ENCODE measurements around the gene IL4. TPM values are rescaled to one million over a fixed set of nuclear protein-coding genes. Genes with fewer than 3 reads are reported as not detected.

Gene IL4
- total RNA-seq, 4 donors from 2014 or later: not detected

DNA sequence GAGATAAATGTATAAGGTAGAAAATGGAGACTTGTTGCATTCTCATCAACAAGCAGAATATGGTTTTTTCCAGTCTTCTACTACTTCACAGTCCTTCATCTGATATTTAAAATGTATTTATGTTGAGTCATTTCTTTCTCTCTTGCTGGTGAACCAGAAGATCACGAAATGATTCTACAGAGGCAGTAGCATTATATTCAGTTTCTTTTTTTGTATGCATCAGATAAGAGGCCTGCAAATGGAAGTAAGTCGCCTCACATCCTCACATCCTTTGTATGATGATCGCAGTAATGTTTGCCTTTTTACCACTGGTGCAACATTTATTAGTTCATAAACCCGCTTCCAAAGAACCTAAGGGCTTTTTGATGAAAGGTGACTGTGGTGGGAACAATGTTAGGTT is 37.9 kb upstream of the IL4 start:
- Histone ChIP-seq H3K36me3 (peaks cover 29 to 74% (median 48%) of the 10 kb centered on the region in 4 donors), H3K4me1 (no peaks in the 10 kb centered on the region), H3K27me3 (no peaks in the 10 kb centered on the region), H3K4me3 (no peak overlapping the region), H3K27ac (replicated peaks in 1 of 4) (no peak overlapping the region), H3K9me3 (no peaks in the 10 kb centered on the region)
- 89% methylated on average over 4 of the region's 4 CpGs for WGBS
- DNase-seq (ENCODE audit: extremely low spot score): no peak
- TF ChIP-seq POLR2AphosphoS5 (IDR thresholded peaks at IDR 0.05) (no peak), EP300 (IDR thresholded peaks at IDR 0.05) (no peak), POLR2A (IDR thresholded peaks at IDR 0.05; ENCODE audit: low read depth) (no peak)
- TF ChIP-seq, protein P1, sequence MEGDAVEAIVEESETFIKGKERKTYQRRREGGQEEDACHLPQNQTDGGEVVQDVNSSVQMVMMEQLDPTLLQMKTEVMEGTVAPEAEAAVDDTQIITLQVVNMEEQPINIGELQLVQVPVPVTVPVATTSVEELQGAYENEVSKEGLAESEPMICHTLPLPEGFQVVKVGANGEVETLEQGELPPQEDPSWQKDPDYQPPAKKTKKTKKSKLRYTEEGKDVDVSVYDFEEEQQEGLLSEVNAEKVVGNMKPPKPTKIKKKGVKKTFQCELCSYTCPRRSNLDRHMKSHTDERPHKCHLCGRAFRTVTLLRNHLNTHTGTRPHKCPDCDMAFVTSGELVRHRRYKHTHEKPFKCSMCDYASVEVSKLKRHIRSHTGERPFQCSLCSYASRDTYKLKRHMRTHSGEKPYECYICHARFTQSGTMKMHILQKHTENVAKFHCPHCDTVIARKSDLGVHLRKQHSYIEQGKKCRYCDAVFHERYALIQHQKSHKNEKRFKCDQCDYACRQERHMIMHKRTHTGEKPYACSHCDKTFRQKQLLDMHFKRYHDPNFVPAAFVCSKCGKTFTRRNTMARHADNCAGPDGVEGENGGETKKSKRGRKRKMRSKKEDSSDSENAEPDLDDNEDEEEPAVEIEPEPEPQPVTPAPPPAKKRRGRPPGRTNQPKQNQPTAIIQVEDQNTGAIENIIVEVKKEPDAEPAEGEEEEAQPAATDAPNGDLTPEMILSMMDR (IDR thresholded peaks at IDR 0.05): no peak
- intact Hi-C loops (cut with DNase I): no loop called here

DNA sequence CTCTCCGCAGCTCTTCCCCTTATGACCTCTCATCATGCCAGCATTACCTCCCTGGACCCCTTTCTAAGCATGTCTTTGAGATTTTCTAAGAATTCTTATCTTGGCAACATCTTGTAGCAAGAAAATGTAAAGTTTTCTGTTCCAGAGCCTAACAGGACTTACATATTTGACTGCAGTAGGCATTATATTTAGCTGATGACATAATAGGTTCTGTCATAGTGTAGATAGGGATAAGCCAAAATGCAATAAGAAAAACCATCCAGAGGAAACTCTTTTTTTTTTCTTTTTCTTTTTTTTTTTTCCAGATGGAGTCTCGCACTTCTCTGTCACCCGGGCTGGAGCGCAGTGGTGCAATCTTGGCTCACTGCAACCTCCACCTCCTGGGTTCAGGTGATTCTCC is 36.5 kb upstream of the IL4 start:
- Histone ChIP-seq H3K27ac (replicated peaks in 1 of 4) (no peak overlapping the region), H3K27me3 (no peaks in the 10 kb centered on the region), H3K9me3 (no peaks in the 10 kb centered on the region), H3K4me3 (no peak overlapping the region), H3K36me3 (peaks cover 32 to 77% (median 56%) of the 10 kb centered on the region in 4 donors), H3K4me1 (no peaks in the 10 kb centered on the region)
- WGBS: 94% methylated on average over 4 of the region's 4 CpGs
- DNase-seq (ENCODE audit: extremely low spot score): no peak
- TF ChIP-seq POLR2A (IDR thresholded peaks at IDR 0.05; ENCODE audit: low read depth) (no peak), EP300 (IDR thresholded peaks at IDR 0.05) (no peak), POLR2AphosphoS5 (IDR thresholded peaks at IDR 0.05) (no peak)
- TF ChIP-seq, protein P1 (IDR thresholded peaks at IDR 0.05): no peak
- intact Hi-C loops (cut with DNase I): no loop called here

DNA sequence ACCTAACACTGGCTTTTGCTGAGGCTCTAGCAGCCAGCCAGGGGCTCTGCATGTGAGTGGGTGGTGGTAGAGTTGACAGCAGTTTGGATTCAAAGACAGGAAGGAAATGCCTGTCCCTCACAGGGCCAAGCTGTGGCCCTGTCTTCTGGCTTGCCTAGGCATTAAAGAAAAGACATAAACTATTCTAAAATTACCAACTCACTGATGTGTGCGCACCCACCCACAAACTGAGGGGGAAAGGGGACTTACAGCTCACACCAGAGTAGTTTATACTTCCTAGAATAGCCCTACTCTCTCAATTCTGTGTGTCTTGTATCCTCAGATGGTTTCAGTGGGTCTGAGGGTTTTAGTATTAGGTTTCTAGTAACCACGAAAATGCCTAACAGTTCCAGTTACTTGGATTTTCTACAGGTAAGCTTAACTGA is 34.1 kb upstream of the IL4 start:
- H3K36me3 ChIP-seq: peaks cover 42 to 94% (median 67%) of the 10 kb centered on the region in 4 donors
- WGBS: 81% methylated on average over 2 of the region's 2 CpGs
- no peaks in the 10 kb centered on the region for H3K9me3 ChIP-seq
- no peak for DNase-seq (ENCODE audit: extremely low spot score)
- no peaks in the 10 kb centered on the region for H3K4me1 ChIP-seq
- H3K4me3 ChIP-seq: no peak overlapping the region
- H3K27ac ChIP-seq (replicated peaks in 1 of 4): no peak overlapping the region
- no peak for TF ChIP-seq POLR2A (IDR thresholded peaks at IDR 0.05; ENCODE audit: low read depth)
- TF ChIP-seq EP300 (IDR thresholded peaks at IDR 0.05): no peak
- TF ChIP-seq, protein P1 (IDR thresholded peaks at IDR 0.05): no peak
- TF ChIP-seq POLR2AphosphoS5 (IDR thresholded peaks at IDR 0.05): no peak
- intact Hi-C loops (cut with DNase I): no loop called here
- no peaks in the 10 kb centered on the region for H3K27me3 ChIP-seq

DNA sequence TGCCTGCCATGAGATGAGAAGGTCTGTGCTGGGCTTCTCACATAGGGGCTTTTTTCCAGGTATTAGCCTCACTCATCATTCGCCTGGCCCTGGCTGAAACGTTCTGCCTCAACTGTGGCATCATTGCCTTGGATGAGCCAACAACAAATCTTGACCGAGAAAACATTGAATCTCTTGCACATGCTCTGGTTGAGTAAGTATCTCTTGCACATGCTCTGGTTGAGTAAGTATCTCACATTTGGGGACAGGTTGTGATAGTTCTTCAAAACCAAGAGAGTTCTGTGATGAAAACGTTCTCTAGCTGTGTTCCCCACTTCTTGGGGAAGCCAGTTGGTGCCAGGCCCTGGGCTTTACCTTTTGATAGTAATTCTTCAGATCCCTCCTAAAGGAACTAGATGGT is 33.2 kb upstream of the IL4 start:
- no peaks in the 10 kb centered on the region for H3K9me3 ChIP-seq
- no peak overlapping the region for H3K4me3 ChIP-seq
- intact Hi-C loops (cut with DNase I): no loop called here
- no peaks in the 10 kb centered on the region for H3K4me1 ChIP-seq
- H3K27ac ChIP-seq (replicated peaks in 1 of 4): no peak overlapping the region
- TF ChIP-seq, protein P1 (IDR thresholded peaks at IDR 0.05): no peak
- no peak for TF ChIP-seq POLR2A (IDR thresholded peaks at IDR 0.05; ENCODE audit: low read depth)
- no peak for TF ChIP-seq POLR2AphosphoS5 (IDR thresholded peaks at IDR 0.05)
- TF ChIP-seq EP300 (IDR thresholded peaks at IDR 0.05): no peak
- no peaks in the 10 kb centered on the region for H3K27me3 ChIP-seq
- no peak for DNase-seq (ENCODE audit: extremely low spot score)
- peaks cover 42 to 88% (median 68%) of the 10 kb centered on the region in 4 donors for H3K36me3 ChIP-seq
- 95% methylated on average over 4 of the region's 4 CpGs for WGBS

DNA sequence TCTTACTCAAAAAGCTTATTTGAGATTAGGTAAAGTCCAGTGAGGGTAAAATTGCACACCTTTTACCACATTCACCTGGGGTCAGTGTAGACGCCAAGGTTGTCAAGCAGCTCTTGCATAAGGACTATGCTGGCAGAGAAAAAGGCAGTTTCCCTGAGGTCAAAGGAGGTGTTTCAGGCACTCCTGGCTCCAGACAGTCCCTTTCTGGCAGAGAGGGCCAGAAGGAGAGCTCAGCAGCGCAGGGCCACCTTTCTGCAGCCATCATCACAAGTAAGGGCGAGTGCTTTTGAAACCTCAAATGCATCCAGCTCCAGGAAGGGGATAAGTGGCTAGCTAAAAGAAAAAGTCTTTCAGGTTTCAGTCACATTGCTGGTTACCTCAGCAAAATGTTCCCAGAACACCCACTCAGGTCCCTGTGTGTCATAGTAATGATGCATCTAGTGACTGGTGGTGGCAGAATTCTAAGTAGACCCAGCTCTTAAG is 32.5 kb upstream of the IL4 start:
- Histone ChIP-seq H3K36me3 (peaks cover 42 to 82% (median 68%) of the 10 kb centered on the region in 4 donors), H3K27ac (replicated peaks in 1 of 4) (no peak overlapping the region), H3K4me1 (no peaks in the 10 kb centered on the region), H3K4me3 (no peak overlapping the region), H3K27me3 (no peaks in the 10 kb centered on the region), H3K9me3 (no peaks in the 10 kb centered on the region)
- 96% methylated on average over 3 of the region's 3 CpGs for WGBS
- TF ChIP-seq, protein P1 (IDR thresholded peaks at IDR 0.05): no peak
- TF ChIP-seq POLR2A (IDR thresholded peaks at IDR 0.05; ENCODE audit: low read depth): no peak
- no peak for TF ChIP-seq EP300 (IDR thresholded peaks at IDR 0.05)
- no peak for TF ChIP-seq POLR2AphosphoS5 (IDR thresholded peaks at IDR 0.05)
- intact Hi-C loops (cut with DNase I): no loop called here
- DNase-seq (ENCODE audit: extremely low spot score): no peak

Data from esophagus muscularis mucosa (tissue), 4 donors.